Activated T-helper 1 cell treated with anti-CD3 and anti-CD28 coated beads, Interleukin-2, amount 50 U/mL, for 16 hours (primary cell): Measurements from ENCODE around the gene IPMK.
A peak's percentile ranks its signal among the peaks of the same experiment; 100 is the strongest.
"Not testable (repeated sequence)": the region's sequence is repeated elsewhere in the genome, so short reads cannot be mapped to it uniquely, and the experiment has no call there.

Experiments used
- DNase-seq, 2 donors: peaks; one replicate each; pipeline ENCODE4 v3.0.0-alpha.2; 2020; ENCODE audit warnings: low read depth in 1 of 2, low spot score in 1 of 2

Gene IPMK

GRCh38 chr10:58268454-58268945 is 806 bp upstream of the IPMK start:
- no peak for DNase-seq

GRCh38 chr10:58266826-58267712 is 625 bp downstream of the IPMK start:
- DNase-seq: peak in 1 of 2 donors; percentile 18

- DNase-seq: no peak
These were observed 1.5 kb downstream of the IPMK start for GRCh38 chr10:58266003-58266825.

DNA sequence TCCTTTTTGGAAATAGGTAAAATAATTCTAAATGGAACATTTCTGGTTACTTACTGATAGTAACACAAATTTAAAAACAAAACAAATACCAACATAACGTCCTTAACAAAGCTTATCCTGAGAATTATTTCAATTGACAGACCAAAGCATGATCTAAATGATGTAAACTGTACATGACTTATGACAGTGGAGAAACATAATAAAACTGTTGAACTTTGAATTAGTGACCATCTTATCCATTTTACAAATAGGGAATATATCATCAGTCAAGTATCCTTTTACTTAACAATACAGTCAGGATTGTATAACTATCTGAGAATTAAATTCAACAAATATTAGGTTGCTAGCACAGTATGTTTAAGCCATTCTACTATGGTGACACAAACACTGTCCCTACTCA is 2.4 kb downstream of the IPMK start:
- DNase-seq: no peak

GRCh38 chr10:58264780-58265179 is 2.9 kb downstream of the IPMK start:
- no peak for DNase-seq

DNA sequence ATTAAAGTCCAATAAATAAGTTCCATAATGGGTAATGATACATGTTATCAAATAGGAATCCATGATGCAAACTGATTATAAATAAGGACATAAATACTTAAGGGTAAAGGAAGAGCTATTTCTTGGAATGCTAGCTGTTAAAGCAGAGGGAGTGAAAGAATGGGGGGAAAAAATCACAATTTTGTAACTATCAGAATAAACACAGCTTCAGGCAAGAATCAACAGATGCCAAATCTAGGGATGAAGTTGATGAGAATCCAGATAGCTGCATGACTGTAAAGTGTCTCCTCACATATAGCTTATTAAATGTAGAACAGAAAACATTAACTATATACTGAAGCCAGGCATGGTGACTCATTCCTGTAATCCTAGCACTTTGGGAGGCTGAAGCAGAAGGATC is 4.9 kb downstream of the IPMK start:
- DNase-seq: no peak

DNA sequence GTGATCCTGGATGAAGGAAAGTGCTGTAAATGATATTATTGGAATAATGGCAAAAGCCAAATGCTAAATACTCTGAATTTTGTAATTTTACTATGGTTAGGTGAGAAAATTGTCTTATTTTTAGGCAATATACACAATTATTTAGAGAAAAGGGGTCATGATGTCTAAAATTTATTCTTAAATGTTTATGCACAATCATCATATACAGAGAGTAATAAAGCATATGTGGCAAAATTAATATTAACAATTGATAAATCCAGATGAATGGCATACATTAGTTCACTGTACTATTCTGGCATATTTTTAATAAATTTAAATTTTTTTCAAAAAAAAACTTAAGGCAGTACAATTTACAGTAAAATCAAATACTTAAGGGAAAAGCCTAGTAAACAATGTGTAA is 7.4 kb downstream of the IPMK start:
- DNase-seq: no peak

- DNase-seq: no peak
These were observed 8.6 kb downstream of the IPMK start for GRCh38 chr10:58258977-58259692.

GRCh38 chr10:58256013-58256780 is 11.5 kb downstream of the IPMK start:
- not testable (repeated sequence) for DNase-seq

DNA sequence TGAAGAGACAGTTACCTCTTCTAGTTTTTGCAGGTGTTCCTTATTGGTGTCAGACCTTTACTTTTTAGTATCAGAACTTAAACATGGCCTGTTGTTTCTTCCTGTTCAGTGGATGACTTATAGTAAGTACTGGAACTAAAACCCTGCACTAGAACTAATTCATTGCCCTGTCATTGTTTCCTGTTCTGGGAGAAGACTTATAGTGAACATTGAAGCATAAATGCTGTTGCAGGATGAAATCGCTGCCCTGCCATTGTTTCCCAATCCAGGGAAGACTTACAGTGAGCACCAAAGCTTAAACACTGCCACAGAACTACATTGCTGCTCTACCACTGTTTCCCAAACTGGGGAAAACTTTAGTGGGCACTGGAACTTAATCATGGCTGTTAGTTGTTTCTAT is 13.1 kb downstream of the IPMK start:
- DNase-seq: no peak

DNA sequence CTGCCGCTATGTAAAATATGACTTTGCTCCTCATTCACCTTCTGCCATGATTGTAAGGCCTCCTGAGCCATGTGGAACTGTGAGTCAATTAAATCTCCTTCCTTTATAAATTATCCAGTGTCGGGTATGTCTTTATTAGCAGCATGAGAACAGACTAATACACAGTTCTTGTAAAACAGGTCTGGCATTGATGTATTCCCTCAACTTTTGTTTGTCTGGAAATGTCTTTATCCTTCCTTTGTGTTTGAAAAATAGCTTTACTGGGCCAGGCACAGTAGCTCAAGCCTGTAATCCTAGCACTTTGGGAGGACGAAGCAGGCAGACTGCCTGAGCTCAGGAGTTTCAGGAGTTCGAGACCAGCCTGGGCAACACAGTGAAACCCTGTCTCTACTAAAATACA is 14.5 kb downstream of the IPMK start:
- no peak for DNase-seq

DNA sequence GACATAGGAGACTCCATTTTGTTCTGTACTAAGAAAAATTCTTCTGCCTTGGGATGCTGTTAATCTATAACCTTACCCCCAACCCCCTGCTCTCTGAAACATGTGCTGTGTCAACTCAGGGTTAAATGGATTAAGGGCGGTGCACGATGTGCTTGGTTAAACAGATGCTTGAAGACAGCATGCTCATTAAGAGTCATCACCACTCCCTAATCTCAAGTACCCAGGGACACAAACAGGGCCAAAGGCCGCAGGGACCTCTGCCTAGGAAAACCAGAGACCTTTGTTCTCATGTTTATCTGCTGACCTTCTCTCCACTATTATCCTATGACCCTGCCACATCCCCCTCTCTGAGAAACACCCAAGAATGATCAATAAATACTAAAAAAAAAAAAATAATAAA is 23.0 kb downstream of the IPMK start:
- DNase-seq: not testable (repeated sequence)

GRCh38 chr10:58244242-58244641 is 23.5 kb downstream of the IPMK start:
- not testable (repeated sequence) for DNase-seq

GRCh38 chr10:58243801-58244200 is 23.9 kb downstream of the IPMK start:
- not testable (repeated sequence) for DNase-seq

DNA sequence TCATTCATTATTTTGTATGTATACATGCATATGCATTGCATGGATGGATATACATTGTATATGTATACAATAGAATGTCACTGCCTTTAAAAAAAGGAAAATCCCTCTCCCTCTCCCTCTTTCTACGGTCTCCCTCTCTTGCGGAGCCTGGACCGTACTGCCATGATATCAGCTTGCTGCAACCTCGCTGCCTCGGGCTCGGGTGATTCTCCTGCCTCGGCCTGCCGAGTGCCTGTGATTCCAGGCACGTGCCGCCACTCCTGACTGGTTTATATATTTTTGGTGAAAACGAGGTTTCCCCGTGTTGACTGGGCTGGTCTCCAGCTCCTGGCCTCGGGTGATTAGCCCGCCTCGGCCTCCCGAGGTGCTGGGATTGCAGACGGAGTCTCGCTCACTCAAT is 24.4 kb downstream of the IPMK start:
- no peak for DNase-seq

- DNase-seq: no peak
These were observed 26.3 kb downstream of the IPMK start for GRCh38 chr10:58241346-58241745.

GRCh38 chr10:58240531-58240930 is 27.2 kb downstream of the IPMK start:
- no peak for DNase-seq

DNA sequence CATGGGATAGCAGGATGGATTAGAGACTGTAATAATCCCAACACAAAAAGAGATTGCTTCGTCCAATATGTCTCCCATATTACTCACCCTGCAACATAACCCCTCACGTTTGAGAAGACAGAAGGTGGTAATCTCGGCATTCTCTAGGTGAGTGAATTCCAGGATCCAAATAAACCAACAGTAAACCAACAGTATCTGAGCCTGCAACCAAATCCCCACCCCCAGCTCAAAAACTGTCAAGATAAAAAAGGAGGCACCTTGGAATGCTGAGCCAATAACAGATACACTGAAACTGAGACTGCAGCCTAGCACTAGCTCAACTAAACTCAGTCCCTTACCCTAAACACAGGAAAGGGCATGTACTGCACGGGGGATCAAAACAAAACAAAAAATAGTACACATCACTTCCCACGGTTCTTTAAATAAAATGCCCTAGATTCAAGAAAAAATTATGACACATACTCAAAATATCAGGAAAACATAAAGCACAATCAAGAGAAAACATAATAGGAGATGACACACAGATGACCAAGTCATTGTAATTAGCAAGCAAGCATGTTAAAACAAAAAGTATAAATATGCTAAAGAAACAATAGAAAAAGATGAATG is 28.0 kb downstream of the IPMK start:
- no peak for DNase-seq

- DNase-seq: no peak
These were observed 30.5 kb downstream of the IPMK start for GRCh38 chr10:58237014-58237834.
